IMR-90 (cell line): ENCODE data around the gene RRP15. TPM values are rescaled to one million over a fixed set of nuclear protein-coding genes. Genes with fewer than 3 reads are reported as not detected.
A peak's percentile ranks its signal among the peaks of the same experiment; 100 is the strongest.

Experiments
- ATAC-seq: fragments of 200-7000 bp; cut with Tn5 transposase; 2 replicates; pipeline ENCODE4 v1.9.1; 2020; ENCODE audit warnings: low read depth, mild to moderate bottlenecking, moderate library complexity
- BruUV-seq: library from RNA; stranded (reverse); fragments of 400-500 nt; replicated peaks from 2 replicates; lab custom pipeline; 2021; lab: Mats Ljungman, UMichigan
- CTCF ChIA-PET: fragments of 300-600 bp; formaldehyde crosslinking; extraction: SDS; loops from one replicate; lab custom pipeline; 2021; ENCODE audit warnings: antibody characterized with exemption; lab: Yijun Ruan, JAX
- POLR2A ChIA-PET: fragments of 300-600 bp; sonication (Branson Sonifier 250); formaldehyde crosslinking; loops from one replicate; lab custom pipeline; 2022; ENCODE audit warnings: antibody characterized with exemption; ENCODE audit not compliant: unreplicated experiment; lab: Charles Lee
- DNase-seq: peaks from one replicate; pipeline ENCODE4 v3.0.0; 2013
- H2AFZ ChIP-seq: replicated peaks from 2 replicates; pipeline ENCODE3; 2013; ENCODE audit warnings: low read length, mild to moderate bottlenecking; ENCODE audit not compliant: poor library complexity
- H2AK5ac ChIP-seq: 2 replicates; pipeline ENCODE4 v1.6.1; 2013; ENCODE audit warnings: low read depth, low read length, inconsistent platforms
- H2AK9ac ChIP-seq: replicated peaks from 2 replicates; pipeline ENCODE3; 2013; ENCODE audit warnings: mild to moderate bottlenecking, low read depth, low read length, moderate library complexity; ENCODE audit not compliant: poor library complexity
- H2BK120ac ChIP-seq: 2 replicates; pipeline ENCODE4 v1.6.1; 2013; ENCODE audit warnings: low read depth, low read length, inconsistent platforms
- H2BK15ac ChIP-seq: 3 replicates; pipeline ENCODE4 v1.6.1; 2013; ENCODE audit warnings: low read depth, low read length, inconsistent platforms
- H2BK20ac ChIP-seq: 2 replicates; pipeline ENCODE4 v1.6.1; 2013; ENCODE audit warnings: low read depth, mild to moderate bottlenecking, inconsistent platforms, low read length, moderate library complexity
- H2BK5ac ChIP-seq: 2 replicates; pipeline ENCODE4 v1.6.1; 2013; ENCODE audit warnings: mild to moderate bottlenecking, low read depth, low read length, inconsistent platforms; ENCODE audit not compliant: poor library complexity, severe bottlenecking
- H3K14ac ChIP-seq: replicated peaks from 2 replicates; pipeline ENCODE4 v1.6.1; 2013; ENCODE audit warnings: low read depth, low read length, inconsistent platforms
- H3K18ac ChIP-seq: 2 replicates; pipeline ENCODE4 v1.6.1; 2013; ENCODE audit warnings: low read depth, low read length, control low read depth
- H3K23ac ChIP-seq: 2 replicates; pipeline ENCODE4 v1.6.1; 2013; ENCODE audit warnings: low read depth, low read length, inconsistent platforms
- H3K27ac ChIP-seq: 2 replicates; pipeline ENCODE4 v1.5.1; 2013; ENCODE audit warnings: mild to moderate bottlenecking, control low read depth, low read length; ENCODE audit not compliant: insufficient read depth
- H3K27me3 ChIP-seq: 2 replicates; pipeline ENCODE4 v1.6.1; 2013; ENCODE audit warnings: low read length; ENCODE audit not compliant: control insufficient read depth, insufficient read depth
- H3K36me3 ChIP-seq: 2 replicates; pipeline ENCODE4 v1.6.1; 2013; ENCODE audit warnings: low read length, mixed read lengths; ENCODE audit not compliant: control insufficient read depth, insufficient read depth
- H3K4ac ChIP-seq: 2 replicates; pipeline ENCODE4 v1.6.1; 2013; ENCODE audit warnings: low read depth, low read length, inconsistent platforms
- H3K4me1 ChIP-seq: 2 replicates; pipeline ENCODE4 v1.6.1; 2013; ENCODE audit warnings: low read length, mixed read lengths; ENCODE audit not compliant: control insufficient read depth, insufficient read depth
- H3K4me2 ChIP-seq: 2 replicates; pipeline ENCODE4 v1.6.1; 2013; ENCODE audit warnings: low read depth, mild to moderate bottlenecking, control low read depth, low read length, moderate library complexity
- H3K4me3 ChIP-seq: 2 replicates; pipeline ENCODE4 v1.5.1; 2013; ENCODE audit warnings: low read depth, mild to moderate bottlenecking, control low read depth, low read length, moderate library complexity; ENCODE audit not compliant: insufficient read depth
- H3K56ac ChIP-seq: 2 replicates; pipeline ENCODE4 v1.6.1; 2013; ENCODE audit warnings: low read length, inconsistent platforms; ENCODE audit not compliant: insufficient read depth; ENCODE audit errors: extremely low read depth
- H3K79me1 ChIP-seq, 2 experiments: 2 replicates each; pipeline ENCODE4 v1.6.1; 2013; ENCODE audit warnings: low read length in 2 of 2, inconsistent platforms in 1 of 2, low read depth in 1 of 2
- H3K9ac ChIP-seq: 2 replicates; pipeline ENCODE4 v1.6.1; 2013; ENCODE audit warnings: low read depth, low read length, control low read depth
- H3K9me1 ChIP-seq: 2 replicates; pipeline ENCODE4 v1.6.1; 2013; ENCODE audit warnings: low read length, inconsistent platforms; ENCODE audit not compliant: insufficient read depth
- H3K9me3 ChIP-seq: 2 replicates; pipeline ENCODE4 v1.6.1; 2013; ENCODE audit warnings: low read length; ENCODE audit not compliant: control insufficient read depth, insufficient read depth
- H4K20me1 ChIP-seq: 2 replicates; pipeline ENCODE4 v1.6.1; 2013; ENCODE audit warnings: low read length, inconsistent platforms; ENCODE audit not compliant: insufficient read depth
- H4K5ac ChIP-seq: 2 replicates; pipeline ENCODE4 v1.6.1; 2013; ENCODE audit warnings: mild to moderate bottlenecking, low read depth, low read length, control low read depth
- H4K8ac ChIP-seq, 2 experiments: 2 replicates each; pipeline ENCODE4 v1.6.1; 2013; ENCODE audit warnings: low read depth in 2 of 2, low read length in 2 of 2, control low read depth in 1 of 2, inconsistent platforms in 1 of 2
- H4K91ac ChIP-seq: 2 replicates; pipeline ENCODE4 v1.6.1; 2013; ENCODE audit warnings: low read depth, low read length, inconsistent platforms; ENCODE audit not compliant: insufficient read depth
- CHD1 ChIP-seq: IDR thresholded peaks from 2 replicates; pipeline ENCODE4 v1.6.1; 2012; ENCODE audit warnings: low read depth, low read length, improper control_type of control experiment
- RAD21 ChIP-seq: IDR thresholded peaks from 2 replicates; pipeline ENCODE4 v1.6.1; 2012; ENCODE audit warnings: low read length, improper control_type of control experiment
- SMC3 ChIP-seq: fragments of 150-350 bp; IDR thresholded peaks from 2 replicates; pipeline ENCODE4 v1.6.1; 2016; ENCODE audit warnings: low read depth, mild to moderate bottlenecking, antibody characterized with exemption, low read length, moderate library complexity
- WGBS, 2 experiments: methylation state at CpG; one replicate each; pipeline versions ENCODE4 v1.1.5 to v1.1.7; 2013; ENCODE audit warnings: missing lambda C conversion rate in 2 of 2; ENCODE audit not compliant: insufficient read length in 1 of 2; ENCODE audit errors: extremely low coverage in 2 of 2; 5-methylcytosine and 5-hydroxymethylcytosine counted together
- dilution Hi-C: fragments of 300-500 bp; cut with HindIII; formaldehyde crosslinking; loops from one replicate; pipeline ENCODE4 v1.14.3; 2018; ENCODE audit warnings: low sequenced_read_pairs; ENCODE audit not compliant: unreplicated experiment
- in situ Hi-C: fragments of 300-500 bp; cut with MboI; formaldehyde crosslinking; loops from 3 replicates; pipeline ENCODE4 v1.14.3; 2019; ENCODE audit warnings: low sequenced_read_pairs, inconsistent platforms, mixed read lengths
- intact Hi-C: fragments of 100-400 bp; cut with micrococcal nuclease; formaldehyde crosslinking; loops from 2 replicates; pipeline ENCODE4 v1.10.0; 2022
- polyA plus RNA-seq, 3 experiments: library from polyadenylated mRNA; depleted of rRNA; stranded (reverse); fragments of >200 nt; gene quantifications; 2 replicates each; pipeline ENCODE4 v1.2.3, GENCODE V29; 2012; ENCODE audit warnings: low replicate concordance in 1 of 3
- total RNA-seq: library from RNA; depleted of rRNA; stranded (reverse); fragments of >200 nt; gene quantifications from 2 replicates; pipeline ENCODE4 v1.2.3, GENCODE V29; 2012
- TF ChIP-seq, protein P1 (sequence below): conservative IDR thresholded peaks from 2 replicates; pipeline ENCODE4 v1.5.1; 2012; ENCODE audit warnings: mild to moderate bottlenecking, low read depth, low read length, improper control_type of control experiment

Gene RRP15
- total and polyA plus RNA-seq, 2 of the 4 experiments (the other 2 are of a cell fraction): 3.1 to 4.1 TPM

DNA sequence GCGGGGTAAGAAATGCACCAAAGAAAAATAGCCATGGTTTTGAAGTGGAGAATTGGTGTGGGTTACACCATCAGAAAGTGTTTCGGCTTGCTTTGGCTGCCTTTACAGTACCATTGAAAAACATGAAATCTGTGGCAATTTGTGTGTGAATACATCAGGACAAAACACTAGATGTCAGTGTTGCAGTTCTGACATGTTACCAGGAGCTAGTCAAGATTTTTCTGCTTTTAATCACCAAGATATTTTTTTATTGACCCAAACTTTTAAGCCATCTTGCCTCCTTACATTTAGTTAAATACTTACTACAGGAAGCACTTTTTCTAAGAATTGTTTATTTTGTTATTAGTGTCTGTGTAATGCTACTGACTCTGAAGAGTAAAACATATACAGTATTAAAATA lies 14.3 kb downstream of the RRP15 start:
- Histone ChIP-seq H3K18ac (no peak overlapping the region), H3K4ac (no peak overlapping the region; the same call in 1 of the 2 replicates), H2AFZ (no peak overlapping the region), H4K8ac (no peak overlapping the region), H2BK20ac (no peak overlapping the region), H2AK9ac (no peak overlapping the region), H2BK15ac (no peak overlapping the region), H3K36me3 (peaks cover 2% of the 10 kb centered on the region), H3K4me2 (no peak overlapping the region; the same call in 1 of the 2 replicates), H3K9me1 (no peaks in the 10 kb centered on the region), H2AK5ac (no peak overlapping the region), H3K4me3 (no peak overlapping the region), H2BK5ac (peak overlapping the region; percentile 46), H2BK120ac (no peak overlapping the region), H3K56ac (no peak overlapping the region), H3K27me3 (no peaks in the 10 kb centered on the region), H3K9me3 (no peaks in the 10 kb centered on the region), H4K5ac (no peak overlapping the region), H3K23ac (no peak overlapping the region), H3K9ac (no peak overlapping the region), H3K27ac (no peak overlapping the region), H3K4me1 (0 out of 2 replicates have a peak, but pooled peaks cover 1% of the 10 kb centered on the region), H4K20me1 (no peaks in the 10 kb centered on the region), H4K91ac (no peak overlapping the region), H3K79me1 (peaks cover 16 to 25% of the 10 kb centered on the region in 2 experiments; a peak in 3 of 4 replicates), H3K14ac (no peak overlapping the region)
- WGBS, 2 experiments: 60% methylated on average over 1 of the region's 2 CpGs; no CpG with 5 or more reads in 1 of the 2 experiments
- ATAC-seq (peak; percentile 89), DNase-seq (peak; percentile 77)
- ChIA-PET CTCF (interaction anchor here (0.6 to 1.5 kb wide), 12 partner anchors 10 to 1513 kb away, joined by 3 to 9 read pairs (median 4); partner anchors contain the start of gene RRP15), POLR2A (no interaction called here)
- intact Hi-C loops (loop anchor here (1.0 to 2.0 kb wide), 2 partner anchors 1267 to 1513 kb away; no protein-coding TSS in a partner anchor), dilution Hi-C loops (no loop called here), in situ Hi-C loops (no loop called here)
- TF ChIP-seq, protein P1, sequence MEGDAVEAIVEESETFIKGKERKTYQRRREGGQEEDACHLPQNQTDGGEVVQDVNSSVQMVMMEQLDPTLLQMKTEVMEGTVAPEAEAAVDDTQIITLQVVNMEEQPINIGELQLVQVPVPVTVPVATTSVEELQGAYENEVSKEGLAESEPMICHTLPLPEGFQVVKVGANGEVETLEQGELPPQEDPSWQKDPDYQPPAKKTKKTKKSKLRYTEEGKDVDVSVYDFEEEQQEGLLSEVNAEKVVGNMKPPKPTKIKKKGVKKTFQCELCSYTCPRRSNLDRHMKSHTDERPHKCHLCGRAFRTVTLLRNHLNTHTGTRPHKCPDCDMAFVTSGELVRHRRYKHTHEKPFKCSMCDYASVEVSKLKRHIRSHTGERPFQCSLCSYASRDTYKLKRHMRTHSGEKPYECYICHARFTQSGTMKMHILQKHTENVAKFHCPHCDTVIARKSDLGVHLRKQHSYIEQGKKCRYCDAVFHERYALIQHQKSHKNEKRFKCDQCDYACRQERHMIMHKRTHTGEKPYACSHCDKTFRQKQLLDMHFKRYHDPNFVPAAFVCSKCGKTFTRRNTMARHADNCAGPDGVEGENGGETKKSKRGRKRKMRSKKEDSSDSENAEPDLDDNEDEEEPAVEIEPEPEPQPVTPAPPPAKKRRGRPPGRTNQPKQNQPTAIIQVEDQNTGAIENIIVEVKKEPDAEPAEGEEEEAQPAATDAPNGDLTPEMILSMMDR: peak; percentile 65
- TF ChIP-seq CHD1 (no peak), RAD21 (peak; percentile 68), SMC3 (peak; percentile 34; the same call in 1 of the 2 replicates)
- BruUV-seq: no TSS peak
